ENCODE measurements around the gene CD48.
"Not testable (repeated sequence)": the region's sequence is repeated elsewhere in the genome, so short reads cannot be mapped to it uniquely, and the experiment has no call there.

DNA sequence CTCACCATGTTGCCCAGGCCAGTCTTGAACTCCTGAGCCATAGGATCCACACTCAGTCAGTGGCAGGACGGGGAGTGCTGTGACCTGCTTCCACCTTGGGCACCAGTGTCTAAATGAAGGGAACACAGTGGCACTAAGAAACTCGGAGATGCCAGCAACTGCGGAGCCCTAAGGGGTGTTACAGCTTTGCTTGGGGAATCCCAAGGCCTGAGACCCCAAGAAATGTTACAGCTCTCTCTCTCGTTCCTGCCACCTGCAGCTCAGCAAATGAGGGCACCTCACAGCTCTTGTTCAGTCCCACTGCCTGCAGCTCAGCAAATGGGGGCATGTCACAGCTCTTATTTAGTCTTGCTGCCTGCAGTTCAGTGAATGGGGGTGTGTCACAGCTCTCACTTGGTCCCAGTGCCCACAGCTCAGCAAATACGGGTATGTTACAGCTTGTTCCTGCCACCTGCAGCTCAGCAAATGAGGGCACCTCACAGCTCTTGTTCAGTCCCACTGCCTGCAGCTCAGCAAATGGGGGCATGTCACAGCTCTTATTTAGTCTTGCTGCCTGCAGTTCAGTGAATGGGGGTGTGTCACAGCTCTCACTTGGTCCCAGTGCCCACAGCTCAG is 2.5 kb upstream of the CD48 start:
- TF ChIP-seq, protein P1, sequence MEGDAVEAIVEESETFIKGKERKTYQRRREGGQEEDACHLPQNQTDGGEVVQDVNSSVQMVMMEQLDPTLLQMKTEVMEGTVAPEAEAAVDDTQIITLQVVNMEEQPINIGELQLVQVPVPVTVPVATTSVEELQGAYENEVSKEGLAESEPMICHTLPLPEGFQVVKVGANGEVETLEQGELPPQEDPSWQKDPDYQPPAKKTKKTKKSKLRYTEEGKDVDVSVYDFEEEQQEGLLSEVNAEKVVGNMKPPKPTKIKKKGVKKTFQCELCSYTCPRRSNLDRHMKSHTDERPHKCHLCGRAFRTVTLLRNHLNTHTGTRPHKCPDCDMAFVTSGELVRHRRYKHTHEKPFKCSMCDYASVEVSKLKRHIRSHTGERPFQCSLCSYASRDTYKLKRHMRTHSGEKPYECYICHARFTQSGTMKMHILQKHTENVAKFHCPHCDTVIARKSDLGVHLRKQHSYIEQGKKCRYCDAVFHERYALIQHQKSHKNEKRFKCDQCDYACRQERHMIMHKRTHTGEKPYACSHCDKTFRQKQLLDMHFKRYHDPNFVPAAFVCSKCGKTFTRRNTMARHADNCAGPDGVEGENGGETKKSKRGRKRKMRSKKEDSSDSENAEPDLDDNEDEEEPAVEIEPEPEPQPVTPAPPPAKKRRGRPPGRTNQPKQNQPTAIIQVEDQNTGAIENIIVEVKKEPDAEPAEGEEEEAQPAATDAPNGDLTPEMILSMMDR (conservative IDR thresholded peaks at IDR 0.05; ENCODE audit: low read depth, low read length) = not testable (repeated sequence)
- not testable (repeated sequence) for TF ChIP-seq EZH2 (IDR thresholded peaks at IDR 0.05; ENCODE audit: borderline replicate concordance, low read depth, low read length, poor library complexity, severe bottlenecking)
